22Rv1 (cell line): ENCODE measurements around the gene IL17REL.
"Not testable (repeated sequence)": the region's sequence is repeated elsewhere in the genome, so short reads cannot be mapped to it uniquely, and the experiment has no call there.

Experiments used
- H3K27ac ChIP-seq: fragments of 450-650 bp; 2 replicates; pipeline ENCODE4 v1.5.1; 2017
- CTCF ChIP-seq: fragments of 450-650 bp; IDR thresholded peaks from 2 replicates; pipeline ENCODE4 v1.5.1; 2017; ENCODE audit warnings: mild to moderate bottlenecking
- ZFX ChIP-seq: fragments of 450-650 bp; IDR thresholded peaks from 2 replicates; pipeline ENCODE4 v1.6.1; 2017; ENCODE audit warnings: antibody characterized with exemption, borderline replicate concordance

IL17REL gene

GRCh38 chr22:49983148-49984042 is 29.2 kb downstream of the IL17REL start:
- TF ChIP-seq ZFX, result no peak
- peak; percentile 65 for TF ChIP-seq CTCF
- H3K27ac ChIP-seq, result no peak overlapping the region

DNA sequence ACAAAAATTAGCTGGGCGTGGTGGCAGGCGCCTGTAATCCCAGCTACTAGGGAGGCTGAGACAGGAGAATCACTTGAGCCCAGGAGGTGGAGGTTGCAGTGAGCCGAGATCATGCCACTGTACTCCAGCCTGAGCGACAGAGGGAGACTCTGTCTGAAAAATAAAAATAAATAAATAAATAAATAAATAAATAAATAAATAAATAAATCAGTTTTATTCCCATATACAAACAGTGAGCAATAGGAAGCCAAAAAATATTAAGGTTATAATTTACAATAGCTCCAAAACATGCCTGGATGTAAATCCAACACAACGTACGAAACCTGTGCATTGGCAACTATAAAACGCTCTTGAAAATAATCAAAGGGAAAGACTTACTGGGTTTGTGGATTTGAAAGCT is 30.8 kb downstream of the IL17REL start:
- not testable (repeated sequence) for H3K27ac ChIP-seq

DNA sequence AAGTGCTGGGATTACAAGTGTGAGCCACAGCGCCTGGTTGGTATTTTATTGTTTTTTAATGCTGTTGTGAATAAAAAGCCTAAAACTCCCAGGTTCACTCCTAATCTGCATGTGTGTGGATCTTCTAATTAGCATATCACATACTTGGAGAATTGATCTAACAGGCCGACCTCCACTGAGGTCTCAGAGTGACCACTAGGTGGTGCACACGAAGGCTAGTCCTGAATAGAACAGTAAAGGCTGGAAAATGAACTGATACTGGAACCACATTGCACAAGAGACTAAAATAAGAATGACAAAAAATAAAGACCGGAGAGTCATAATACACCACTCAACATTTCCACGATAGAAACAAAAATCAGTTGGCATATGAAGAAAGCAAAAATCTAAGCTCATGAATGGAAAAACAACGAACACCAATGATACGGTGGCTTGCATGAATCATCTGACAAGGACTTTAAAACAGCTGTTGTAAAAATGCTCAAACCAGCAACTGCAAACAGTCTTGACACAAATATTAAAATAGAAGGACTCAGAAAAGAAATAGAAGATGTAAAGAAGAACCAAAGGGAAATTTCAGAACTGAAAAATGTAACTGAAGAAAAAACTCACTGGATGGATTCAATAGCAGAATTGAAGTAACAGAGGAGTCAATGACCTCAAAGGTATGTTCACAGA is 32.8 kb downstream of the IL17REL start:
- H3K27ac ChIP-seq, result no peak overlapping the region
- TF ChIP-seq CTCF (peak; percentile 88), ZFX (no peak)

DNA sequence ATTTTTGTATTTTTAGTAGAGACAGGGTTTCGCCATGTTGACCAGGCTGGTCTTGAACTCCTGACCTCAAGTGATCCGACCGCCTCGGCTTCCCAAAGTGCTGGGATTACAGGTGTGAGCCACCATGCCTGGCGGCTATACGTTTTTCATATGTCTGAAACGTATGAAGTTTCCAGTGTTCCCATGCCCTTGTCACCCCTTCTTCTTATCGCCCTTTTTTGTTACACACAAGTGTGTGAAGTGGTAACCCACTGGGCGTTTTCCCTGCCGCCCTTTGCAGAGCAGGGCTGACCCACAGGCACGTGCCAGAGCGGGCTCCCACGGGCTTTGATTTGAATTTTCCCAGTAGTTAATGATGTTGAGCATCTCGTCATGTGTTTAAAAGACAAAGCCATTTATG is 35.0 kb downstream of the IL17REL start:
- no peak overlapping the region for H3K27ac ChIP-seq
- TF ChIP-seq ZFX (no peak), CTCF (no peak)

DNA sequence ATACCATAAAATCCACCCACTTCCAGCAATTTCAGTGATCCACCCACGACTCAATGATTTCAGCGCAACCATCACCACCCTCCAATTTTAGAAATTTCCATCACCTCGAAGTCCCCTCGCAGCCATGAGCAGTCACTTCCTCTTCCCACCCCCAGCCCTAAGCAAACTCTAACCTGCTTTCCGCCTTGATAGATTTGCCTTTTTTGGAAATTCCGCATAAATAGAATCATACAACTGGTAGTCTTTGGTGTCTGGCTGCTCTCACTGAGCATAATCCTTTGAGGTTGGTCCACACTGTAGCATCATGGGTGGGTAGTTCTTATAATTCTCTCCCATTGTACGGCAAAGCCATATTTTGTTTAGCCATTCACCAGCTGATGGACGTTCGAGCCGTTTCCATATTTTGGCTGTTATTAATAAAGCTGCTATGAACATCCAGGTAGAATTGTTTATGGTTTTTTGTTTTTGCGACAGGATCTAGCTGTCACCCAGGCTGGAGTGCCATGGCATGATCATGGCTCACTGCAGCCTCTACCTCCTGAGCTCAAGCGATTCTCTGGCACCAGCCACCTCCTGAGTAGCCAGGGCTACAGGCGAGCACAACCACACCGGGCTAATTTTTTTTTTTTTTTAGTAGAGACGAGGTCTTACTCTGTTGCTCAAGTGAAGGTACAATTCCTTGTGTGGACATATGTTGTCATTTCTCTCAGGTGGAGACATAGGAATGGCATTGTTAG is 36.0 kb downstream of the IL17REL start:
- H3K27ac ChIP-seq, result peak overlapping the region; percentile 33
- TF ChIP-seq CTCF (no peak), ZFX (no peak)

DNA sequence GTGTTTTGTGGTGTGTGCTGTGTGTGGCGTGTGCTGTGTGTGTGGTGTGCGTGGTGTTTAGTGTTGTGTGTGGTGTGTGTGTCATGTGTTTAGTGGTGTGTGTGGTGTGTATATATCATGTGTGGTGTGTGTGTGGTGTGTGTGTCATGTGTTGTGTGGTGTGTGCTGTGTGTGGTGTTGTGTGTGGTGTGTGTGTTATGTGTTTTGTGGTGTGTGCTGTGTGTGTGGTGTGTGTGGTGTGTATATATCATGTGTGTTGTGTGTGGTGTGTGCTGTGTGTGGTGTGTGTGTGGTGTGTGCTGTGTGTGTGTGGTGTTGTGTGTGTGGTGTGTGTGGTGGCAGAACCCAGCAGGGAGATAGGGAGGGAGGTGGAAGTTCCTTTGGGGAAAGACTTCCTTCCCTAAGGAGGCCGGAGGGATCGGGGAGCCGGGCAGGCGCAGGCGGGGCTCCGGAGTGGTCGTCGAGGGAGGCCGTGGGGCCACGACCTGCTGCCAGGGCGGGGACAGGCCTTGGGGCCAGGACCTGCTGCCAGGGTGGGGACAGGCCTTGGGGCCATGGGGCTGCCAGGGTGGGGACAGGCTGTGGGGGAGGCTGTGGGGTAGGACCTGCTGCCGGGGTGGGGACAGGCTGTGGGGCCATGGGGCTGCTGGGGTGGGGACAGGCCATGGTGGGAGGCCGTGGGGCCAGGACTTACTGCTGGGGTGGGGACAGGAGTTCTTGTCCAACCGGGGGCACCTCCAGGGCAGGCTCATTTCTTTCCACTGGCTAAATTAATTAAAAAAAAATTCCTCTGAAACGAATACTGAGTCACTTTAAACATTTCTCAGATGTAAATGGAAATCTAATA is 36.8 kb downstream of the IL17REL start:
- peak overlapping the region; percentile 33; the same call in 1 of the 2 replicates for H3K27ac ChIP-seq
- TF ChIP-seq CTCF (no peak), ZFX (no peak)
